A549 (cell line): ENCODE results near the gene ISLR2. TPM values are rescaled to one million over a fixed set of nuclear protein-coding genes. Genes with fewer than 3 reads are reported as not detected.

Experiments
- ATAC-seq, 2 experiments: fragments of 200-7000 bp in 1 of 2; fragments of >200 bp in 1 of 2; cut with Nextera tagmentation in 1 of 2; cut with Tn5 transposase in 1 of 2; 3 replicates each; pipeline versions ENCODE4 v1.8.0 to v1.9.1; 2018 to 2020; ENCODE audit warnings: mild to moderate bottlenecking in 1 of 2, moderate library complexity in 1 of 2
- CTCF ChIA-PET: fragments of 300-600 bp; sonication (Branson Sonifier 250); formaldehyde crosslinking; extraction: SDS; loops from one replicate; lab custom pipeline; 2021; ENCODE audit warnings: antibody characterized with exemption, inconsistent platforms; lab: Yijun Ruan, JAX
- POLR2A ChIA-PET: fragments of 350-600 bp; formaldehyde crosslinking; extraction: SDS; loops from one replicate; lab custom pipeline; 2021; ENCODE audit warnings: antibody characterized with exemption, inconsistent platforms; lab: Yijun Ruan, JAX
- DNase-seq, 2 experiments: peaks; one replicate each; pipeline versions ENCODE4 v3.0.0 to v3.0.0-alpha.2; 2011 to 2016; ENCODE audit warnings: low read depth in 1 of 2, low spot score in 1 of 2
- FAIRE-seq: peaks from 2 replicates; lab custom pipeline; 2011; peaks lifted over from hg19 to GRCh38; lab: Jason Lieb, UNC
- H3K27ac ChIP-seq, 2 experiments: fragments of >200 bp; sonication (Bioruptor Twin); formaldehyde crosslinking; 3 replicates each; pipeline ENCODE4 v1.5.1; 2016 to 2017
- H3K4me1 ChIP-seq: fragments of >200 bp; sonication (Bioruptor Twin); formaldehyde crosslinking; 3 replicates; pipeline ENCODE4 v1.6.1; 2016
- H3K4me2 ChIP-seq: fragments of >200 bp; sonication (Bioruptor Twin); formaldehyde crosslinking; 3 replicates; pipeline ENCODE4 v1.6.1; 2016
- H3K4me3 ChIP-seq: fragments of >200 bp; sonication (Bioruptor Twin); formaldehyde crosslinking; 3 replicates; pipeline ENCODE4 v1.5.1; 2016
- H3K9me3 ChIP-seq: fragments of >200 bp; sonication (Bioruptor Twin); formaldehyde crosslinking; 3 replicates; pipeline ENCODE4 v1.6.1; 2016
- ATOH8 ChIP-seq: fragments of 250-450 bp; sonication (Bioruptor Pico); IDR thresholded peaks from 2 replicates; pipeline ENCODE4 v1.5.0; 2020; ENCODE audit warnings: low read depth, mild to moderate bottlenecking, moderate library complexity
- CHD4 ChIP-seq: fragments of 200-600 bp; sonication (generic); IDR thresholded peaks from 2 replicates; pipeline ENCODE4 v1.6.1; 2016; ENCODE audit warnings: antibody characterized with exemption, mild to moderate bottlenecking, borderline replicate concordance
- E2F6 ChIP-seq: IDR thresholded peaks from 2 replicates; pipeline ENCODE4 v1.6.1; 2012; ENCODE audit warnings: low read depth, borderline replicate concordance
- EP300 ChIP-seq, 2 experiments: fragments of >200 bp; sonication (Bioruptor Twin); formaldehyde crosslinking; IDR thresholded peaks; 2 replicates in 1 of 2; 3 replicates in 1 of 2; pipeline ENCODE4 v1.6.1; 2016 to 2017
- ESRRA ChIP-seq: fragments of 150-350 bp; IDR thresholded peaks from 2 replicates; pipeline ENCODE4 v1.6.1; 2014; ENCODE audit warnings: mild to moderate bottlenecking, low read length, borderline replicate concordance
- FOSL2 ChIP-seq, 2 experiments: fragments of 450-650 bp in 1 of 2; fragments of >200 bp in 1 of 2; sonication (Bioruptor Twin) in 1 of 2; formaldehyde crosslinking; IDR thresholded peaks; 2 replicates each; pipeline versions ENCODE4 v1.5.0 to v1.6.1; 2016 to 2020; ENCODE audit warnings: mild to moderate bottlenecking in 1 of 2, moderate library complexity in 1 of 2
- HES2 ChIP-seq: fragments of >200 bp; sonication (Bioruptor Twin); formaldehyde crosslinking; IDR thresholded peaks from 2 replicates; pipeline ENCODE4 v1.6.1; 2016
- HEYL ChIP-seq: fragments of 250-450 bp; sonication (Bioruptor Pico); IDR thresholded peaks from 2 replicates; pipeline ENCODE4 v1.8.0; 2021; ENCODE audit warnings: mild to moderate bottlenecking, moderate library complexity
- HMGXB4 ChIP-seq: fragments of 250-450 bp; sonication (Bioruptor Pico); IDR thresholded peaks from 2 replicates; pipeline ENCODE4 v1.5.0; 2021; ENCODE audit warnings: mild to moderate bottlenecking, moderate library complexity, borderline replicate concordance
- HOXA7 ChIP-seq: fragments of 250-450 bp; sonication (Bioruptor Pico); IDR thresholded peaks from 2 replicates; pipeline ENCODE4 v1.5.0; 2020; ENCODE audit warnings: mild to moderate bottlenecking, moderate library complexity
- HOXB5 ChIP-seq: fragments of 250-450 bp; sonication (Bioruptor Pico); IDR thresholded peaks from 2 replicates; pipeline ENCODE4 v1.5.0; 2020; ENCODE audit warnings: mild to moderate bottlenecking, moderate library complexity
- JUNB ChIP-seq: fragments of >200 bp; sonication (Bioruptor Twin); formaldehyde crosslinking; IDR thresholded peaks from 2 replicates; pipeline ENCODE4 v1.6.1; 2016
- MAZ ChIP-seq: fragments of 150-350 bp; IDR thresholded peaks from 2 replicates; pipeline ENCODE4 v1.6.1; 2014; ENCODE audit warnings: antibody characterized with exemption, low read depth, low read length, borderline replicate concordance
- MYC ChIP-seq: IDR thresholded peaks from 2 replicates; pipeline ENCODE4 v1.6.1; 2012; ENCODE audit warnings: mild to moderate bottlenecking, inconsistent platforms, low read length, improper control_type of control experiment, borderline replicate concordance
- NFE2L2 ChIP-seq: fragments of 150-350 bp; conservative IDR thresholded peaks from 2 replicates; pipeline ENCODE4 v1.6.1; 2014; ENCODE audit warnings: low read length
- NPAS2 ChIP-seq: fragments of 250-450 bp; sonication (Bioruptor Pico); IDR thresholded peaks from 2 replicates; pipeline ENCODE4 v1.8.0; 2022; ENCODE audit warnings: mild to moderate bottlenecking, moderate library complexity, borderline replicate concordance
- PHF8 ChIP-seq: fragments of 200-600 bp; sonication (generic); IDR thresholded peaks from 2 replicates; pipeline ENCODE4 v1.6.1; 2016; ENCODE audit warnings: low read depth, mild to moderate bottlenecking, antibody characterized with exemption, moderate library complexity, borderline replicate concordance
- POLR2A ChIP-seq: IDR thresholded peaks from 2 replicates; pipeline ENCODE4 v1.6.1; 2012; ENCODE audit warnings: mild to moderate bottlenecking, low read length
- RARB ChIP-seq: fragments of 250-450 bp; sonication (Bioruptor Pico); IDR thresholded peaks from 2 replicates; pipeline ENCODE4 v1.8.0; 2021; ENCODE audit warnings: mild to moderate bottlenecking, moderate library complexity
- RCOR1 ChIP-seq: fragments of 150-350 bp; IDR thresholded peaks from 2 replicates; pipeline ENCODE4 v1.6.1; 2014; ENCODE audit warnings: antibody characterized with exemption, low read length, low read depth
- RNF2 ChIP-seq: fragments of 200-600 bp; sonication (generic); IDR thresholded peaks from 2 replicates; pipeline ENCODE4 v1.6.1; 2016; ENCODE audit warnings: low read depth, mild to moderate bottlenecking, antibody characterized with exemption, moderate library complexity, borderline replicate concordance
- SMC3 ChIP-seq: fragments of >200 bp; sonication (Bioruptor Twin); formaldehyde crosslinking; IDR thresholded peaks from 3 replicates; pipeline ENCODE4 v1.6.1; 2018; ENCODE audit warnings: inconsistent platforms
- WGBS: methylation state at CpG from one replicate; pipeline ENCODE4 v1.1.6; 2017; ENCODE audit errors: missing lambda C conversion rate; 5-methylcytosine and 5-hydroxymethylcytosine counted together
- polyA plus RNA-seq, 4 experiments: library from polyadenylated mRNA; depleted of rRNA in 3 of 4; stranded (reverse); fragments of >200 nt; fragmentation: RNase III in 1 of 4; extraction: RNeasy Plus Mini Kit Qiagen cat#74134 plus additional on column Dnase treatment in 1 of 4; gene quantifications; 2 replicates in 3 of 4; 3 replicates in 1 of 4; pipeline ENCODE4 v1.2.3, GENCODE V29; 2011 to 2017

The ISLR2 gene
- polyA plus RNA-seq, 2 of the 4 experiments (the other 2 are of a cell fraction) = 0.12 to 0.17 TPM

GRCh38 chr15:74135041-74135565 is 4.7 kb downstream of the ISLR2 start (continued):
- TF ChIP-seq RCOR1 = no peak

- no peak for DNase-seq
- peak in 1 of 2 experiments; percentile 30; a peak in 2 of 6 replicates for ATAC-seq
- no peak for FAIRE-seq
- ChIA-PET CTCF (interaction anchor here (0.6 to 1.6 kb wide), 7 partner anchors 8 to 186 kb away, joined by 3 to 4 read pairs (median 3); no protein-coding TSS in a partner anchor), POLR2A (interaction anchor here (1.6 kb wide), 1 partner anchor 171 kb away, joined by 8 read pairs; no protein-coding TSS in a partner anchor)
- H3K4me3 ChIP-seq = peak overlapping the region; percentile 46
- H3K4me1 ChIP-seq = peaks cover 6% of the 10 kb centered on the region; the same call in 2 of the 3 replicates
- H3K4me2 ChIP-seq = peak overlapping the region; percentile 85
- peak overlapping the region; percentile 72 to 97 for H3K27ac ChIP-seq
- no peaks in the 10 kb centered on the region for H3K9me3 ChIP-seq
- no peak for TF ChIP-seq RARB
- no peak for TF ChIP-seq RNF2
- no peak for TF ChIP-seq HES2
- no peak for TF ChIP-seq MYC
- TF ChIP-seq ATOH8 (CRISPR knock-in tag) = no peak
- no peak for TF ChIP-seq MAZ
- no peak for TF ChIP-seq HOXB5 (CRISPR knock-in tag)
- TF ChIP-seq HMGXB4 (CRISPR knock-in tag) = no peak
- TF ChIP-seq CHD4 = no peak
- no peak for TF ChIP-seq E2F6
- TF ChIP-seq NPAS2 (CRISPR knock-in tag) = no peak
- TF ChIP-seq ESRRA = no peak
- TF ChIP-seq JUNB = no peak
- WGBS = 16% methylated on average over 3 of the region's 26 CpGs
Measured at GRCh38 chr15:74136540-74136813, 6.1 kb downstream of the ISLR2 start.

- CTCF ChIA-PET = no interaction called here
- H3K4me2 ChIP-seq = peak overlapping the region; percentile 85
- peak overlapping the region; percentile 46 for H3K4me3 ChIP-seq
- peak overlapping the region; percentile 72 to 97 for H3K27ac ChIP-seq
- POLR2A ChIA-PET = no interaction called here
- peaks cover 6% of the 10 kb centered on the region for H3K4me1 ChIP-seq
- no peaks in the 10 kb centered on the region for H3K9me3 ChIP-seq
- no peak for TF ChIP-seq FOSL2 (IDR thresholded peaks at IDR 0.05)
- no peak for TF ChIP-seq FOSL2 (CRISPR knock-in tag; IDR thresholded peaks at IDR 0.05)
- TF ChIP-seq HEYL (CRISPR knock-in tag) = no peak
- no peak for TF ChIP-seq POLR2A
- no peak for TF ChIP-seq SMC3
- TF ChIP-seq HMGXB4 (CRISPR knock-in tag) = no peak
- no peak for TF ChIP-seq EP300 (IDR thresholded peaks at IDR 0.05)
- TF ChIP-seq RCOR1 = no peak
- no peak for TF ChIP-seq NFE2L2
- no peak for TF ChIP-seq PHF8
- no peak for TF ChIP-seq HOXA7 (CRISPR knock-in tag)
- ATAC-seq (no peak), FAIRE-seq (no peak), DNase-seq (no peak)
- 79% methylated on average over 18 of the region's 18 CpGs for WGBS
Measured at GRCh38 chr15:74136814-74137536, 6.6 kb downstream of the ISLR2 start.
